Keratinocyte (primary cell): ENCODE data around the gene GON7. TPM values are rescaled to one million over a fixed set of nuclear protein-coding genes. Genes with fewer than 3 reads are reported as not detected.
A peak's percentile ranks its signal among the peaks of the same experiment; 100 is the strongest.
"Not testable (repeated sequence)": the region's sequence is repeated elsewhere in the genome, so short reads cannot be mapped to it uniquely, and the experiment has no call there.

Experiments used
- DNase-seq: peaks from one replicate; pipeline ENCODE4 v3.0.0-alpha.2; 2011; ENCODE audit warnings: low read depth, missing footprints, low spot score
- FAIRE-seq: peaks from 2 replicates; lab custom pipeline; 2011; peaks lifted over from hg19 to GRCh38; lab: Jason Lieb, UNC
- H2AFZ ChIP-seq: 2 replicates; pipeline ENCODE4 v1.6.0; 2012; ENCODE audit warnings: low read length, control low read depth, inconsistent platforms; ENCODE audit not compliant: control insufficient read depth
- H3K27ac ChIP-seq: 2 replicates; pipeline ENCODE4 v1.5.1; 2011; ENCODE audit warnings: low read length; ENCODE audit not compliant: control insufficient read depth, insufficient read depth
- H3K27me3 ChIP-seq: 3 replicates; pipeline ENCODE4 v1.6.0; 2011; ENCODE audit warnings: low read length; ENCODE audit not compliant: control insufficient read depth, insufficient read depth; ENCODE audit errors: extremely low read depth
- H3K36me3 ChIP-seq, 2 experiments: 2 replicates in 1 of 2; 3 replicates in 1 of 2; pipeline ENCODE4 v1.5.1; 2011; ENCODE audit warnings: low read length in 2 of 2, mild to moderate bottlenecking in 1 of 2; ENCODE audit not compliant: control insufficient read depth in 2 of 2, insufficient read depth in 2 of 2; ENCODE audit errors: extremely low read depth in 1 of 2
- H3K4me1 ChIP-seq: 3 replicates; pipeline ENCODE4 v1.5.1; 2011; ENCODE audit warnings: low read length; ENCODE audit not compliant: control insufficient read depth, insufficient read depth; ENCODE audit errors: extremely low read depth
- H3K4me2 ChIP-seq: 3 replicates; pipeline ENCODE4 v1.6.0; 2011; ENCODE audit warnings: low read depth, low read length; ENCODE audit not compliant: control insufficient read depth, insufficient read depth; ENCODE audit errors: extremely low read depth
- H3K4me3 ChIP-seq, 3 experiments: fragments of 200-600 bp in 1 of 3; sonication (generic) in 1 of 3; 2 replicates in 2 of 3; 3 replicates in 1 of 3; pipeline ENCODE4 v1.5.1; 2011 to 2016; ENCODE audit warnings: low read length in 3 of 3, mild to moderate bottlenecking in 3 of 3, control low read depth in 2 of 3, inconsistent platforms in 1 of 3, low read depth in 1 of 3, mixed read lengths in 1 of 3, mixed run types in 1 of 3, moderate library complexity in 1 of 3; ENCODE audit not compliant: control insufficient read depth in 2 of 3, insufficient read depth in 2 of 3; ENCODE audit errors: extremely low read depth in 1 of 3
- H3K79me2 ChIP-seq: 2 replicates; pipeline ENCODE4 v1.6.0; 2012; ENCODE audit warnings: low read length; ENCODE audit not compliant: control insufficient read depth, insufficient read depth
- H3K9ac ChIP-seq: 3 replicates; pipeline ENCODE4 v1.6.0; 2011; ENCODE audit warnings: low read length; ENCODE audit not compliant: control insufficient read depth, insufficient read depth; ENCODE audit errors: extremely low read depth
- H3K9me1 ChIP-seq: 3 replicates; pipeline ENCODE4 v1.6.0; 2011; ENCODE audit warnings: low read length; ENCODE audit not compliant: control insufficient read depth, insufficient read depth; ENCODE audit errors: extremely low read depth
- H3K9me3 ChIP-seq: 2 replicates; pipeline ENCODE4 v1.5.1; 2012; ENCODE audit warnings: low read depth, low read length; ENCODE audit not compliant: control insufficient read depth
- H4K20me1 ChIP-seq: 3 replicates; pipeline ENCODE4 v1.6.0; 2011; ENCODE audit warnings: low read length; ENCODE audit not compliant: control insufficient read depth, insufficient read depth; ENCODE audit errors: extremely low read depth
- CTCF ChIP-seq, 3 experiments: IDR thresholded peaks in 1 of 3; conservative IDR thresholded peaks in 1 of 3; optimal IDR thresholded peaks in 1 of 3; 2 replicates in 2 of 3; 3 replicates in 1 of 3; pipeline versions ENCODE3 to v1.5.1; 2011; ENCODE audit warnings: low read length in 3 of 3, mild to moderate bottlenecking in 3 of 3, moderate library complexity in 2 of 3, control low read depth in 1 of 3, inconsistent platforms in 1 of 3; ENCODE audit not compliant: insufficient read depth in 2 of 3; ENCODE audit errors: extremely low read depth in 1 of 3
- EZH2 ChIP-seq: IDR thresholded peaks from one replicate; pipeline ENCODE4 v1.6.1; 2012; ENCODE audit warnings: inconsistent platforms, mild to moderate bottlenecking, low read length, moderate library complexity
- dilution Hi-C: fragments of 300-500 bp; cut with MboI; formaldehyde crosslinking; loops from one replicate; pipeline ENCODE4 v1.7.0; 2020; ENCODE audit warnings: low sequenced_read_pairs; ENCODE audit not compliant: extremely low pct_ligation_motif_present
- polyA plus RNA-seq, 5 experiments: library from polyadenylated mRNA; depleted of rRNA in 3 of 5; stranded (reverse) in 3 of 5; stranded (forward) in 1 of 5; unstranded in 1 of 5; fragments of >200 nt; gene quantifications; 1 replicate in 1 of 5; 2 replicates in 3 of 5; 3 replicates in 1 of 5; pipeline versions ENCODE4 v1.2.1 to v1.2.3, GENCODE V29; 2011 to 2012; ENCODE audit warnings: missing spikeins in 2 of 5, low read depth in 1 of 5, low replicate concordance in 1 of 5

Gene GON7
- polyA plus RNA-seq, 1 donor (not counting 4 experiments of a cell fraction or from before 2014, with no cell fraction given), result 12.6 TPM

GRCh38 chr14:93161411-93161940 is 45.4 kb downstream of the GON7 start:
- H3K9ac ChIP-seq, result no peak overlapping the region
- no peak for FAIRE-seq
- H3K27me3 ChIP-seq, result no peaks in the 10 kb centered on the region
- H3K79me2 ChIP-seq, result no peaks in the 10 kb centered on the region
- H3K36me3 ChIP-seq, result no peaks in the 10 kb centered on the region
- H4K20me1 ChIP-seq, result no peaks in the 10 kb centered on the region
- H3K4me3 ChIP-seq, result no peak overlapping the region
- H2AFZ ChIP-seq, result no peak overlapping the region
- no peak overlapping the region for H3K4me2 ChIP-seq
- H3K27ac ChIP-seq, result no peak overlapping the region
- H3K9me3 ChIP-seq, result no peaks in the 10 kb centered on the region
- dilution Hi-C loops, result no loop called here
- no peak for DNase-seq
- H3K9me1 ChIP-seq, result no peaks in the 10 kb centered on the region
- TF ChIP-seq CTCF (optimal IDR thresholded peaks at IDR 0.05 in 1 of 3, IDR thresholded peaks at IDR 0.05 in 1 of 3, conservative IDR thresholded peaks at IDR 0.05 in 1 of 3; ENCODE audit: extremely low read depth in 1 of 3, insufficient read depth in 2 of 3, low read length in 3 of 3), result no peak
- no peak for TF ChIP-seq EZH2
- no peaks in the 10 kb centered on the region for H3K4me1 ChIP-seq

- H3K36me3 ChIP-seq, result no peaks in the 10 kb centered on the region
- FAIRE-seq, result no peak
- no peak overlapping the region for H3K4me2 ChIP-seq
Measured at GRCh38 chr14:93160353-93160801, 46.5 kb downstream of the GON7 start.

DNA sequence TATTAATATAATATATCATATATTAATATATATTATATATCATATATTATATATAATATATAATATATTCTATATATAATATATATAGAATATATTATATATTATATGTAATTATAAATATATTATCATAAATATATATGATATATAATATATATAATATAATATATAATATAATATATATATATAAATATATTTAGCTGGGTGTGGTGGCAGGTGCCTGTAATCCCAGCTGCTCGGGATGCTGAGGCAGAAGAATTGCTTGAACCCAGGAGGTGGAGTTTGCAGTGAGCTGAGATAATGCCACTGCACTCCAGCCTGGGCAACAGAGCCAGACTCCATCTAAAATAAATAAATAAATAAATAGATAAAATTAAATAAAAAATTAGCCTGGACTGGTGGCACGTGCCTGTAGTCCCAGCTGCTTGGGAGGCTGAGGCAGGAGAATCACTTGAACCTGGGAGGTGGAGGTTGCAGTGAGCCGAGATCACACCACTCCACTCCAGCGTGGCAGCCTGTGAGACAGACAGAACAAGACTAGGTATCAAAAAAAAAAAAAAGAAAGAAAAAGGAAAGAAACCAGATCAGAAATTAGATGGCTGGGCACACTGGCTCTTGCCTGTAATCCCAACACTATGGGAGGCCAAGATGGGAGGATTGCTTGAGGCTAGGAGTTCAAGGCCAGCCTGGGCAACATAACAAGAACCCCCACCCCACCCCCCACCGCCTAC is 47.1 kb downstream of the GON7 start:
- H3K36me3 ChIP-seq, H4K20me1 ChIP-seq, H3K4me3 ChIP-seq, H3K9me3 ChIP-seq, dilution Hi-C loops, H3K4me2 ChIP-seq, H3K27me3 ChIP-seq, H3K9ac ChIP-seq, H3K9me1 ChIP-seq, FAIRE-seq, H3K27ac ChIP-seq, H3K4me1 ChIP-seq, DNase-seq, H3K79me2 ChIP-seq, H2AFZ ChIP-seq: not testable (repeated sequence)

More at GRCh38 chr14:93160353-93160801, 46.5 kb downstream of the GON7 start:
- H3K27ac ChIP-seq, result no peak overlapping the region
- H3K9me3 ChIP-seq, result no peaks in the 10 kb centered on the region
- DNase-seq, result no peak
- H2AFZ ChIP-seq, result no peak overlapping the region
- H3K27me3 ChIP-seq, result no peaks in the 10 kb centered on the region
- H3K9me1 ChIP-seq, result no peaks in the 10 kb centered on the region
- no peaks in the 10 kb centered on the region for H3K4me1 ChIP-seq
- H3K79me2 ChIP-seq, result no peaks in the 10 kb centered on the region
- TF ChIP-seq EZH2 (no peak), CTCF (optimal IDR thresholded peaks at IDR 0.05 in 1 of 3, IDR thresholded peaks at IDR 0.05 in 1 of 3, conservative IDR thresholded peaks at IDR 0.05 in 1 of 3; ENCODE audit: extremely low read depth in 1 of 3, insufficient read depth in 2 of 3, low read length in 3 of 3) (peak; percentile 46 to 79 (median 58))
- H3K9ac ChIP-seq, result no peak overlapping the region
- dilution Hi-C loops, result no loop called here
- no peak overlapping the region for H3K4me3 ChIP-seq
- H4K20me1 ChIP-seq, result no peaks in the 10 kb centered on the region
